HepG2 (cell line): ENCODE results near the gene SLC24A4. TPM values are rescaled to one million over a fixed set of nuclear protein-coding genes. Genes with fewer than 3 reads are reported as not detected.
A peak's percentile ranks its signal among the peaks of the same experiment; 100 is the strongest.

Source experiments
- ATAC-seq: fragments of 200-7000 bp; cut with Tn5 transposase; 3 replicates; pipeline ENCODE4 v1.9.1; 2020; ENCODE audit warnings: mild to moderate bottlenecking, moderate library complexity
- BruUV-seq: library from RNA; stranded (reverse); fragments of 400-500 nt; replicated peaks from 2 replicates; lab custom pipeline; 2021; lab: Mats Ljungman, UMichigan
- CTCF ChIA-PET: fragments of 300-600 bp; formaldehyde crosslinking; extraction: SDS; loops from one replicate; lab custom pipeline; 2021; ENCODE audit warnings: low total read pairs, inconsistent platforms, low intra/inter-chr PET ratio; lab: Yijun Ruan, JAX
- POLR2A ChIA-PET: fragments of 350-600 bp; sonication (Branson Sonifier 250); formaldehyde crosslinking; loops from one replicate; lab custom pipeline; 2020; ENCODE audit warnings: antibody characterized with exemption, inconsistent platforms; lab: Yijun Ruan, JAX
- DNase-seq: peaks from one replicate; pipeline ENCODE4 v3.0.0-alpha.2; 2015; ENCODE audit warnings: low spot score
- FAIRE-seq: peaks from 3 replicates; lab custom pipeline; 2011; peaks lifted over from hg19 to GRCh38; lab: Jason Lieb, UNC
- H2AFZ ChIP-seq: one replicate; pipeline ENCODE4 v1.6.1; 2011; ENCODE audit warnings: low read length, inconsistent platforms
- H3K27ac ChIP-seq: fragments of 300-600 bp; 3 replicates; pipeline ENCODE4 v1.8.0; 2011; ENCODE audit warnings: mixed run types, mild to moderate bottlenecking, mixed read lengths, low read length, inconsistent platforms; ENCODE audit not compliant: insufficient read depth; ENCODE audit errors: extremely low read length
- H3K27me3 ChIP-seq, 2 experiments: fragments of 200-600 bp in 1 of 2; 2 replicates in 1 of 2; 3 replicates in 1 of 2; pipeline versions ENCODE4 v1.6.0 to v1.8.0; 2011; ENCODE audit warnings: low read length in 2 of 2, mild to moderate bottlenecking in 2 of 2, moderate library complexity in 2 of 2, inconsistent platforms in 1 of 2; ENCODE audit not compliant: insufficient read depth in 2 of 2, control insufficient read depth in 1 of 2
- H3K36me3 ChIP-seq, 2 experiments: fragments of 200-600 bp in 1 of 2; replicated peaks in 1 of 2; 2 replicates in 1 of 2; 3 replicates in 1 of 2; pipeline versions ENCODE4 v1.5.1 to v1.8.0; 2011; ENCODE audit warnings: low read length in 2 of 2, inconsistent platforms in 1 of 2; ENCODE audit not compliant: insufficient read depth in 2 of 2, control insufficient read depth in 1 of 2
- H3K4me1 ChIP-seq: 2 replicates; pipeline ENCODE4 v1.5.1; 2012; ENCODE audit warnings: low read length, inconsistent platforms; ENCODE audit not compliant: insufficient read depth
- H3K4me2 ChIP-seq: 2 replicates; pipeline ENCODE4 v1.6.0; 2011; ENCODE audit warnings: low read depth, low read length, inconsistent platforms
- H3K4me3 ChIP-seq, 3 experiments: fragments of 200-600 bp in 1 of 3; sonication (generic), shearing (Covaris generic) in 1 of 3; replicated peaks in 1 of 3; 2 replicates each; pipeline ENCODE4 v1.5.1; 2011 to 2016; ENCODE audit warnings: low read length in 3 of 3, inconsistent platforms in 2 of 3, low read depth in 2 of 3, mild to moderate bottlenecking in 2 of 3, control low read depth in 1 of 3, mixed read lengths in 1 of 3; ENCODE audit not compliant: insufficient read depth in 1 of 3
- H3K79me2 ChIP-seq: one replicate; pipeline ENCODE4 v1.6.1; 2011; ENCODE audit warnings: low read length, inconsistent platforms; ENCODE audit not compliant: insufficient read depth
- H3K9ac ChIP-seq: 2 replicates; pipeline ENCODE4 v1.6.0; 2011; ENCODE audit warnings: mild to moderate bottlenecking, low read depth, low read length, inconsistent platforms; ENCODE audit not compliant: insufficient read depth
- H3K9me3 ChIP-seq: 2 replicates; pipeline ENCODE4 v1.5.1; 2012; ENCODE audit warnings: mild to moderate bottlenecking, low read length
- H4K20me1 ChIP-seq: 2 replicates; pipeline ENCODE4 v1.6.0; 2011; ENCODE audit warnings: inconsistent platforms, mild to moderate bottlenecking, low read length, moderate library complexity; ENCODE audit not compliant: insufficient read depth
- CEBPB ChIP-seq: IDR thresholded peaks from 2 replicates; pipeline ENCODE4 v1.6.1; 2011; ENCODE audit warnings: low read depth, low read length, improper control_type of control experiment, borderline replicate concordance
- FOXK1 ChIP-seq: sonication (generic); formaldehyde crosslinking; IDR thresholded peaks from 2 replicates; pipeline ENCODE4 v1.4.0; 2020; ENCODE audit warnings: low read depth, missing genetic modification reagents, borderline replicate concordance
- HCFC1 ChIP-seq: fragments of 150-350 bp; IDR thresholded peaks from 2 replicates; pipeline ENCODE4 v1.6.1; 2014; ENCODE audit warnings: low read depth, low read length
- KDM3A ChIP-seq: IDR thresholded peaks from 2 replicates; pipeline ENCODE4 v1.6.1; 2018; ENCODE audit warnings: low read depth, missing compliant biosample characterization
- KLF6 ChIP-seq: IDR thresholded peaks from 2 replicates; pipeline ENCODE4 v1.8.0; 2016; ENCODE audit warnings: missing biosample characterization, missing genetic modification reagents
- NFIB ChIP-seq: sonication (generic); formaldehyde crosslinking; IDR thresholded peaks from 2 replicates; pipeline ENCODE4 v1.9.0; 2021; ENCODE audit warnings: missing genetic modification reagents, mild to moderate bottlenecking, borderline replicate concordance
- RBM22 ChIP-seq: fragments of 200-400 bp; formaldehyde crosslinking; optimal IDR thresholded peaks from 2 replicates; pipeline ENCODE3; 2017; ENCODE audit warnings: mild to moderate bottlenecking, low read length, moderate library complexity
- SPEN ChIP-seq: sonication (generic); formaldehyde crosslinking; IDR thresholded peaks from 2 replicates; pipeline ENCODE4 v1.5.1; 2020; ENCODE audit warnings: low read depth, mild to moderate bottlenecking, missing genetic modification reagents
- SRF ChIP-seq: IDR thresholded peaks from 2 replicates; pipeline ENCODE4 v1.6.1; 2011; ENCODE audit warnings: mild to moderate bottlenecking, low read depth, low read length, moderate library complexity
- ZBTB42 ChIP-seq: sonication (generic); formaldehyde crosslinking; IDR thresholded peaks from 2 replicates; pipeline ENCODE4 v1.5.0; 2020; ENCODE audit warnings: mild to moderate bottlenecking, missing genetic modification reagents
- ZMYM4 ChIP-seq: sonication (generic); formaldehyde crosslinking; IDR thresholded peaks from 2 replicates; pipeline ENCODE4 v1.8.1; 2023; ENCODE audit warnings: mild to moderate bottlenecking, missing genetic modification reagents
- ZNF674 ChIP-seq: sonication (generic); formaldehyde crosslinking; IDR thresholded peaks from 2 replicates; pipeline ENCODE4 v1.5.0; 2020; ENCODE audit warnings: low read depth, mild to moderate bottlenecking, missing genetic modification reagents
- ZNF891 ChIP-seq: sonication (generic); formaldehyde crosslinking; IDR thresholded peaks from 2 replicates; pipeline ENCODE4 v1.5.0; 2020; ENCODE audit warnings: mild to moderate bottlenecking, missing genetic modification reagents
- WGBS: methylation state at CpG from one replicate; pipeline ENCODE4 v1.1.6; 2017; ENCODE audit warnings: low lambda C conversion rate; 5-methylcytosine and 5-hydroxymethylcytosine counted together
- in situ Hi-C: cut with HindIII; loops from 2 replicates; pipeline ENCODE4 v1.10.0; 2017; ENCODE audit warnings: low pct_unique_long_range_greater_than_20kb; ENCODE audit not compliant: extremely low pct_ligation_motif_present
- intact Hi-C: fragments of 100-400 bp; cut with micrococcal nuclease; formaldehyde crosslinking; loops from one replicate; pipeline ENCODE4 v1.10.0; 2022; ENCODE audit not compliant: unreplicated experiment
- polyA plus RNA-seq, 8 experiments: library from polyadenylated mRNA; depleted of rRNA in 3 of 8; stranded (reverse) in 7 of 8; unstranded in 1 of 8; fragments of >200 nt; fragmentation: Illumina TruSeq in 4 of 8; extraction: Trizol in 4 of 8; gene quantifications; 2 replicates each; pipeline versions ENCODE4 v1.2.1 to v1.2.3, GENCODE V29; 2011 to 2016; ENCODE audit warnings: low read depth in 4 of 8, missing spikeins in 1 of 8, mixed read lengths in 1 of 8; ENCODE audit not compliant: insufficient read depth in 1 of 8
- total RNA-seq, 5 experiments: library from RNA; depleted of rRNA; stranded (reverse); fragments of >200 nt; fragmentation: Illumina TruSeq; extraction: Trizol; gene quantifications; 2 replicates each; pipeline ENCODE4 v1.2.3, GENCODE V29; 2016; ENCODE audit warnings: low read depth in 1 of 5
- TF ChIP-seq, protein P1 (sequence below): sonication (generic); formaldehyde crosslinking; IDR thresholded peaks from 2 replicates; pipeline ENCODE4 v1.5.1; 2020; ENCODE audit warnings: mild to moderate bottlenecking, missing genetic modification reagents, moderate library complexity
- TF ChIP-seq, protein P2 (sequence below): sonication (generic); formaldehyde crosslinking; IDR thresholded peaks from 2 replicates; pipeline ENCODE4 v1.8.1; 2023; ENCODE audit warnings: mild to moderate bottlenecking, missing genetic modification reagents

SLC24A4 gene
- total and polyA plus RNA-seq, 2 of the 13 experiments (the other 11 are each of a cell fraction or from before 2014, with no cell fraction given) = not detected

GRCh38 chr14:92505826-92506225, 182.9 kb downstream of the SLC24A4 start (continued):
- TF ChIP-seq, protein P1, sequence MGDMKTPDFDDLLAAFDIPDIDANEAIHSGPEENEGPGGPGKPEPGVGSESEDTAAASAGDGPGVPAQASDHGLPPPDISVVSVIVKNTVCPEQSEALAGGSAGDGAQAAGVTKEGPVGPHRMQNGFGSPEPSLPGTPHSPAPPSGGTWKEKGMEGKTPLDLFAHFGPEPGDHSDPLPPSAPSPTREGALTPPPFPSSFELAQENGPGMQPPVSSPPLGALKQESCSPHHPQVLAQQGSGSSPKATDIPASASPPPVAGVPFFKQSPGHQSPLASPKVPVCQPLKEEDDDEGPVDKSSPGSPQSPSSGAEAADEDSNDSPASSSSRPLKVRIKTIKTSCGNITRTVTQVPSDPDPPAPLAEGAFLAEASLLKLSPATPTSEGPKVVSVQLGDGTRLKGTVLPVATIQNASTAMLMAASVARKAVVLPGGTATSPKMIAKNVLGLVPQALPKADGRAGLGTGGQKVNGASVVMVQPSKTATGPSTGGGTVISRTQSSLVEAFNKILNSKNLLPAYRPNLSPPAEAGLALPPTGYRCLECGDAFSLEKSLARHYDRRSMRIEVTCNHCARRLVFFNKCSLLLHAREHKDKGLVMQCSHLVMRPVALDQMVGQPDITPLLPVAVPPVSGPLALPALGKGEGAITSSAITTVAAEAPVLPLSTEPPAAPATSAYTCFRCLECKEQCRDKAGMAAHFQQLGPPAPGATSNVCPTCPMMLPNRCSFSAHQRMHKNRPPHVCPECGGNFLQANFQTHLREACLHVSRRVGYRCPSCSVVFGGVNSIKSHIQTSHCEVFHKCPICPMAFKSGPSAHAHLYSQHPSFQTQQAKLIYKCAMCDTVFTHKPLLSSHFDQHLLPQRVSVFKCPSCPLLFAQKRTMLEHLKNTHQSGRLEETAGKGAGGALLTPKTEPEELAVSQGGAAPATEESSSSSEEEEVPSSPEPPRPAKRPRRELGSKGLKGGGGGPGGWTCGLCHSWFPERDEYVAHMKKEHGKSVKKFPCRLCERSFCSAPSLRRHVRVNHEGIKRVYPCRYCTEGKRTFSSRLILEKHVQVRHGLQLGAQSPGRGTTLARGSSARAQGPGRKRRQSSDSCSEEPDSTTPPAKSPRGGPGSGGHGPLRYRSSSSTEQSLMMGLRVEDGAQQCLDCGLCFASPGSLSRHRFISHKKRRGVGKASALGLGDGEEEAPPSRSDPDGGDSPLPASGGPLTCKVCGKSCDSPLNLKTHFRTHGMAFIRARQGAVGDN = no peak
- TF ChIP-seq KDM3A (CRISPR knock-in tag) = no peak
- TF ChIP-seq HCFC1 = no peak
- TF ChIP-seq, all 625 proteins: peak for 0

GRCh38 chr14:92506231-92506630, 183.3 kb downstream of the SLC24A4 start:
- DNase-seq = no peak
- Histone ChIP-seq H3K4me2 (no peak overlapping the region), H3K9me3 (no peaks in the 10 kb centered on the region), H2AFZ (no peak overlapping the region), H3K27me3 (no peaks in the 10 kb centered on the region; a peak in 2 of 5 replicates), H3K9ac (no peak overlapping the region), H3K4me3 (no peak overlapping the region), H3K27ac (no peak overlapping the region), H4K20me1 (no peaks in the 10 kb centered on the region), H3K36me3 (no peaks in the 10 kb centered on the region), H3K79me2 (no peaks in the 10 kb centered on the region), H3K4me1 (peaks cover 49% of the 10 kb centered on the region)
- WGBS = no CpG with 5 or more reads among the region's 3 CpGs
- intact Hi-C loops = no loop called here
- ATAC-seq = peak; percentile 19
- no TSS peak for BruUV-seq
- ChIA-PET POLR2A (no interaction called here), CTCF (no interaction called here)
- in situ Hi-C loops = no loop called here
- no peak for FAIRE-seq
- TF ChIP-seq ZMYM4 (CRISPR knock-in tag) (no peak), ZNF674 (CRISPR knock-in tag) (no peak), ZBTB42 (no peak), FOXK1 (no peak), SRF (no peak), CEBPB (peak; percentile 71; the same call in 1 of the 2 replicates), KLF6 (CRISPR knock-in tag) (no peak), SPEN (CRISPR knock-in tag) (no peak), ZNF891 (CRISPR knock-in tag) (no peak), RBM22 (no peak), NFIB (CRISPR knock-in tag) (no peak)
- TF ChIP-seq, protein P1 = peak; percentile 22; the same call in 1 of the 2 replicates
- TF ChIP-seq, protein P2, sequence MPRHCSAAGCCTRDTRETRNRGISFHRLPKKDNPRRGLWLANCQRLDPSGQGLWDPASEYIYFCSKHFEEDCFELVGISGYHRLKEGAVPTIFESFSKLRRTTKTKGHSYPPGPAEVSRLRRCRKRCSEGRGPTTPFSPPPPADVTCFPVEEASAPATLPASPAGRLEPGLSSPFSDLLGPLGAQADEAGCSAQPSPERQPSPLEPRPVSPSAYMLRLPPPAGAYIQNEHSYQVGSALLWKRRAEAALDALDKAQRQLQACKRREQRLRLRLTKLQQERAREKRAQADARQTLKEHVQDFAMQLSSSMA (CRISPR knock-in tag) = no peak
